GM23338 (cell line): ENCODE measurements around the gene LRMDA. TPM values are rescaled to one million over a fixed set of nuclear protein-coding genes. Genes with fewer than 3 reads are reported as not detected.

Experiments used
- ATAC-seq: fragments of 200-7000 bp; cut with Tn5 transposase; 3 replicates; pipeline ENCODE4 v1.9.1; 2020
- DNase-seq: peaks from one replicate; pipeline ENCODE4 v3.0.0-alpha.2; 2015; ENCODE audit warnings: low spot score
- H2AFZ ChIP-seq: fragments of 200-600 bp; sonication (generic); 2 replicates; pipeline ENCODE4 v1.8.0; 2016; ENCODE audit warnings: antibody characterized with exemption, mild to moderate bottlenecking, moderate library complexity
- H3F3A ChIP-seq: fragments of 200-600 bp; sonication (generic); replicated peaks from 2 replicates; pipeline ENCODE4 v1.8.0; 2017; ENCODE audit warnings: antibody characterized with exemption, mixed run types, low read depth
- H3K27ac ChIP-seq: fragments of 200-600 bp; sonication (generic); 2 replicates; pipeline ENCODE4 v1.6.1; 2016; ENCODE audit warnings: low read depth
- H3K27me3 ChIP-seq: fragments of 200-600 bp; sonication (generic); 2 replicates; pipeline ENCODE4 v1.8.0; 2016; ENCODE audit warnings: mild to moderate bottlenecking, mixed run types, moderate library complexity; ENCODE audit not compliant: insufficient read depth
- H3K36me3 ChIP-seq: fragments of 200-600 bp; sonication (generic); 2 replicates; pipeline ENCODE4 v1.8.0; 2016; ENCODE audit warnings: mild to moderate bottlenecking; ENCODE audit not compliant: insufficient read depth
- H3K4me1 ChIP-seq: fragments of 200-600 bp; sonication (generic); 2 replicates; pipeline ENCODE4 v1.8.0; 2016; ENCODE audit warnings: mild to moderate bottlenecking, moderate library complexity; ENCODE audit not compliant: insufficient read depth
- H3K4me2 ChIP-seq: fragments of 200-600 bp; sonication (generic); 2 replicates; pipeline ENCODE4 v1.7.1; 2017; ENCODE audit warnings: mixed run types
- H3K4me3 ChIP-seq: fragments of 200-600 bp; sonication (generic); 2 replicates; pipeline ENCODE4 v1.6.1; 2016; ENCODE audit warnings: mixed run types
- H3K79me2 ChIP-seq: fragments of 200-600 bp; sonication (generic); replicated peaks from 2 replicates; pipeline ENCODE4 v1.8.0; 2017; ENCODE audit warnings: mild to moderate bottlenecking; ENCODE audit not compliant: insufficient read depth
- H3K9me2 ChIP-seq: fragments of 200-600 bp; sonication (generic); 2 replicates; pipeline ENCODE4 v1.8.0; 2017; ENCODE audit not compliant: insufficient read depth
- H4K20me1 ChIP-seq: fragments of 200-600 bp; sonication (generic); replicated peaks from 2 replicates; pipeline ENCODE4 v1.8.0; 2017; ENCODE audit warnings: mild to moderate bottlenecking; ENCODE audit not compliant: insufficient read depth
- H3K27ac Mint-ChIP-seq: 2 replicates; pipeline ENCODE4 v1.8.0; 2020; ENCODE audit warnings: inconsistent platforms, mild to moderate bottlenecking, moderate library complexity, mixed read lengths
- H3K27me3 Mint-ChIP-seq: 3 replicates; pipeline ENCODE4 v1.8.0; 2022; ENCODE audit warnings: low read depth, mild to moderate bottlenecking, moderate library complexity, mixed read lengths, inconsistent platforms; ENCODE audit not compliant: insufficient read depth, poor library complexity
- H3K36me3 Mint-ChIP-seq: 3 replicates; pipeline ENCODE4 v1.8.0; 2021; ENCODE audit warnings: low read depth, mild to moderate bottlenecking, inconsistent platforms, moderate library complexity, mixed read lengths
- H3K4me1 Mint-ChIP-seq: 3 replicates; pipeline ENCODE4 v1.8.0; 2020; ENCODE audit warnings: mild to moderate bottlenecking, inconsistent platforms, mixed read lengths
- H3K4me3 Mint-ChIP-seq: 3 replicates; pipeline ENCODE4 v1.8.0; 2021; ENCODE audit warnings: moderate library complexity, mild to moderate bottlenecking, inconsistent platforms, mixed read lengths
- H3K9me3 Mint-ChIP-seq: 3 replicates; pipeline ENCODE4 v1.8.0; 2020; ENCODE audit warnings: moderate library complexity, mild to moderate bottlenecking, inconsistent platforms, mixed read lengths
- JUNB ChIP-seq: IDR thresholded peaks from one replicate; pipeline ENCODE4 v1.6.1; 2016; ENCODE audit warnings: antibody characterized with exemption; ENCODE audit not compliant: unreplicated experiment
- REST ChIP-seq: IDR thresholded peaks from one replicate; pipeline ENCODE4 v1.6.1; 2018; ENCODE audit warnings: antibody characterized with exemption; ENCODE audit not compliant: unreplicated experiment
- ZNF462 ChIP-seq: fragments of 250-450 bp; sonication (Bioruptor Pico); IDR thresholded peaks from 2 replicates; pipeline ENCODE4 v1.5.0; 2020; ENCODE audit warnings: mild to moderate bottlenecking, moderate library complexity
- polyA plus RNA-seq: library from polyadenylated mRNA; unstranded; fragments of >200 nt; fragmentation: Nextera tagmentation; extraction: Ambion mirVana; gene quantifications from 2 replicates; pipeline ENCODE4 v1.2.1, GENCODE V29; 2016
- total RNA-seq: library from RNA; depleted of rRNA; stranded (reverse); fragments of >200 nt; shearing (Covaris generic); gene quantifications from 2 replicates; pipeline ENCODE4 v1.2.3, GENCODE V29; 2014

Gene LRMDA
- total and polyA plus RNA-seq, 2 experiments from 2014 or later = 0.90 to 1.8 TPM

GRCh38 chr10:76354921-76355320, 923.5 kb downstream of the LRMDA start:
- no peak overlapping the region for H2AFZ ChIP-seq
- TF ChIP-seq ZNF462 (no peak), JUNB (no peak), REST (no peak)
- H3K9me3 Mint-ChIP-seq = no peaks in the 10 kb centered on the region
- no peak overlapping the region for H3K27ac ChIP-seq
- no peaks in the 10 kb centered on the region for H3F3A ChIP-seq
- no peaks in the 10 kb centered on the region for H3K27me3 Mint-ChIP-seq
- no peak overlapping the region for H3K4me2 ChIP-seq
- no peaks in the 10 kb centered on the region for H3K36me3 Mint-ChIP-seq
- H3K4me3 ChIP-seq = no peak overlapping the region
- DNase-seq (no peak), ATAC-seq (no peak)
- H3K36me3 ChIP-seq = no peaks in the 10 kb centered on the region
- no peak overlapping the region for H3K27ac Mint-ChIP-seq
- H3K4me1 ChIP-seq = no peaks in the 10 kb centered on the region
- H3K9me2 ChIP-seq = peaks cover 18% of the 10 kb centered on the region; the same call in 1 of the 2 replicates
- H3K4me3 Mint-ChIP-seq = no peak overlapping the region
- no peaks in the 10 kb centered on the region for H4K20me1 ChIP-seq
- no peaks in the 10 kb centered on the region for H3K27me3 ChIP-seq
- peaks cover 5% of the 10 kb centered on the region; the same call in 2 of the 3 replicates for H3K4me1 Mint-ChIP-seq
- no peaks in the 10 kb centered on the region for H3K79me2 ChIP-seq
